H1 (cell line): ENCODE measurements around the gene COL10A1. TPM values are rescaled to one million over a fixed set of nuclear protein-coding genes. Genes with fewer than 3 reads are reported as not detected.

Experiments used
- CTCF ChIA-PET: fragments of 300-600 bp; sonication (Branson Sonifier 250); formaldehyde crosslinking; loops from one replicate; lab custom pipeline; 2021; ENCODE audit not compliant: partially characterized antibody; lab: Charles Lee
- POLR2A ChIA-PET: fragments of 300-600 bp; sonication (Branson Sonifier 250); formaldehyde crosslinking; loops from one replicate; lab custom pipeline; 2021; ENCODE audit warnings: inconsistent platforms; ENCODE audit not compliant: partially characterized antibody; lab: Charles Lee
- DNase-seq, 2 experiments: peaks; one replicate each; pipeline versions ENCODE4 v3.0.0 to v3.0.0-alpha.2; 2010 to 2022; ENCODE audit warnings: low spot score in 2 of 2, low read depth in 1 of 2, mixed read lengths in 1 of 2
- FAIRE-seq: peaks from 2 replicates; lab custom pipeline; 2011; peaks lifted over from hg19 to GRCh38; lab: Jason Lieb, UNC
- H2AFZ ChIP-seq: 2 replicates; pipeline ENCODE4 v1.8.1; 2012; ENCODE audit warnings: low read length, inconsistent platforms
- H2AK5ac ChIP-seq: 2 replicates; pipeline ENCODE4 v1.6.1; 2013; ENCODE audit warnings: low read depth, low read length
- H2BK120ac ChIP-seq: replicated peaks from 2 replicates; pipeline ENCODE3; 2013; ENCODE audit warnings: low read depth, low read length, inconsistent platforms
- H2BK12ac ChIP-seq: 2 replicates; pipeline ENCODE4 v1.6.1; 2013; ENCODE audit warnings: low read depth, low read length
- H2BK15ac ChIP-seq: 2 replicates; pipeline ENCODE4 v1.6.1; 2013; ENCODE audit warnings: low read length
- H2BK20ac ChIP-seq: 2 replicates; pipeline ENCODE4 v1.6.1; 2013; ENCODE audit warnings: low read length
- H2BK5ac ChIP-seq: 2 replicates; pipeline ENCODE4 v1.6.1; 2013; ENCODE audit warnings: low read depth, low read length
- H3K14ac ChIP-seq: 2 replicates; pipeline ENCODE4 v1.6.1; 2013; ENCODE audit warnings: inconsistent platforms; ENCODE audit not compliant: insufficient read length
- H3K18ac ChIP-seq: 2 replicates; pipeline ENCODE4 v1.6.1; 2013; ENCODE audit warnings: low read length; ENCODE audit errors: extremely low read depth
- H3K23ac ChIP-seq: 2 replicates; pipeline ENCODE4 v1.6.1; 2013; ENCODE audit warnings: inconsistent platforms; ENCODE audit not compliant: insufficient read length
- H3K23me2 ChIP-seq: 2 replicates; pipeline ENCODE4 v1.6.1; 2013; ENCODE audit warnings: low read depth, low read length
- H3K27ac ChIP-seq: 2 replicates; pipeline ENCODE4 v1.6.1; 2011; ENCODE audit warnings: low read depth, low read length, inconsistent platforms
- H3K27me3 ChIP-seq, 4 experiments: replicated peaks in 1 of 4; 1 replicate in 1 of 4; 2 replicates in 3 of 4; pipeline versions ENCODE4 v1.6.1 to v1.8.1; 2011 to 2013; ENCODE audit warnings: low read length in 3 of 4, mild to moderate bottlenecking in 3 of 4, inconsistent platforms in 2 of 4, mixed read lengths in 2 of 4, moderate library complexity in 1 of 4; ENCODE audit not compliant: control insufficient read depth in 3 of 4, insufficient read depth in 3 of 4; ENCODE audit errors: extremely low read depth in 1 of 4
- H3K36me3 ChIP-seq, 4 experiments: 2 replicates each; pipeline versions ENCODE4 v1.6.1 to v1.8.1; 2011 to 2013; ENCODE audit warnings: mild to moderate bottlenecking in 4 of 4, low read length in 3 of 4, moderate library complexity in 2 of 4, control low read depth in 1 of 4, inconsistent platforms in 1 of 4; ENCODE audit not compliant: insufficient read depth in 4 of 4, control insufficient read depth in 2 of 4
- H3K4ac ChIP-seq: replicated peaks from 2 replicates; pipeline ENCODE3; 2013; ENCODE audit warnings: low read length, low read depth, mixed read lengths, inconsistent platforms; ENCODE audit not compliant: insufficient read length
- H3K4me1 ChIP-seq, 4 experiments: replicated peaks in 1 of 4; 1 replicate in 1 of 4; 2 replicates in 3 of 4; pipeline versions ENCODE4 v1.6.1 to v1.8.1; 2011 to 2013; ENCODE audit warnings: low read length in 3 of 4, inconsistent platforms in 2 of 4, mixed read lengths in 1 of 4; ENCODE audit not compliant: insufficient read depth in 4 of 4, control insufficient read depth in 3 of 4
- H3K4me2 ChIP-seq, 2 experiments: 2 replicates each; pipeline versions ENCODE4 v1.6.1 to v1.8.1; 2011 to 2013; ENCODE audit warnings: low read depth in 2 of 2, low read length in 2 of 2, control low read depth in 1 of 2, inconsistent platforms in 1 of 2, mild to moderate bottlenecking in 1 of 2; ENCODE audit not compliant: insufficient read depth in 1 of 2
- H3K4me3 ChIP-seq, 4 experiments: fragments of 200-600, 300-600 bp in 1 of 4; sonication (generic), shearing (Covaris generic), sonication (Bioruptor Twin) in 1 of 4; 2 replicates each; pipeline versions ENCODE4 v1.5.1 to v1.8.1; 2011 to 2016; ENCODE audit warnings: low read length in 4 of 4, low read depth in 3 of 4, control low read depth in 2 of 4, inconsistent platforms in 2 of 4, mild to moderate bottlenecking in 2 of 4, mixed read lengths in 1 of 4, moderate library complexity in 1 of 4; ENCODE audit not compliant: insufficient read depth in 2 of 4; ENCODE audit errors: extremely low read depth in 1 of 4
- H3K56ac ChIP-seq: replicated peaks from 2 replicates; pipeline ENCODE3; 2013; ENCODE audit warnings: low read depth, mild to moderate bottlenecking, mixed read lengths, low read length, inconsistent platforms; ENCODE audit not compliant: insufficient read length
- H3K79me1 ChIP-seq: 2 replicates; pipeline ENCODE4 v1.6.1; 2013; ENCODE audit warnings: low read depth, low read length, control low read depth
- H3K79me2 ChIP-seq, 2 experiments: 2 replicates each; pipeline versions ENCODE4 v1.6.1 to v1.8.1; 2012 to 2013; ENCODE audit warnings: low read length in 2 of 2, mild to moderate bottlenecking in 2 of 2, inconsistent platforms in 1 of 2; ENCODE audit not compliant: insufficient read depth in 2 of 2, control insufficient read depth in 1 of 2
- H3K9ac ChIP-seq, 4 experiments: replicated peaks in 1 of 4; 1 replicate in 1 of 4; 2 replicates in 3 of 4; pipeline versions ENCODE4 v1.6.1 to v1.8.1; 2011 to 2013; ENCODE audit warnings: low read depth in 3 of 4, low read length in 3 of 4, control low read depth in 2 of 4, mild to moderate bottlenecking in 2 of 4, moderate library complexity in 2 of 4, inconsistent platforms in 1 of 4; ENCODE audit errors: extremely low read depth in 1 of 4
- H3K9me3 ChIP-seq, 2 experiments: 2 replicates each; pipeline versions ENCODE4 v1.6.1 to v1.8.1; 2012 to 2013; ENCODE audit warnings: mild to moderate bottlenecking in 2 of 2, moderate library complexity in 2 of 2, control low read depth in 1 of 2, inconsistent platforms in 1 of 2, low read depth in 1 of 2, low read length in 1 of 2, mixed read lengths in 1 of 2; ENCODE audit not compliant: insufficient read depth in 2 of 2
- H4K20me1 ChIP-seq, 2 experiments: replicated peaks in 1 of 2; 2 replicates each; pipeline versions ENCODE3 to v1.8.1; 2011 to 2013; ENCODE audit warnings: inconsistent platforms in 2 of 2, low read length in 2 of 2, mild to moderate bottlenecking in 1 of 2; ENCODE audit not compliant: insufficient read depth in 2 of 2, control insufficient read depth in 1 of 2
- H4K5ac ChIP-seq: 2 replicates; pipeline ENCODE4 v1.6.1; 2013; ENCODE audit warnings: low read length, low read depth, mixed read lengths, inconsistent platforms; ENCODE audit not compliant: insufficient read length
- H4K8ac ChIP-seq: 2 replicates; pipeline ENCODE4 v1.8.0; 2013; ENCODE audit warnings: mild to moderate bottlenecking, moderate library complexity, low read length, inconsistent platforms; ENCODE audit not compliant: insufficient read depth; ENCODE audit errors: extremely low read depth
- H4K91ac ChIP-seq: replicated peaks from 2 replicates; pipeline ENCODE3; 2013; ENCODE audit warnings: low read length, mixed read lengths, inconsistent platforms; ENCODE audit not compliant: insufficient read length
- ASH2L ChIP-seq: fragments of 200-600, 300-600 bp; sonication (generic); IDR thresholded peaks from one replicate; pipeline ENCODE4 v1.7.1; 2017; ENCODE audit warnings: low read length
- CBX5 ChIP-seq: fragments of 300-800, 300-1000 bp; sonication (generic); IDR thresholded peaks from 2 replicates; pipeline ENCODE4 v1.7.1; 2016; ENCODE audit warnings: antibody characterized with exemption, low read length, low read depth
- CBX8 ChIP-seq: fragments of 300-800, 300-1000 bp; sonication (generic); IDR thresholded peaks from 2 replicates; pipeline ENCODE4 v1.7.1; 2016; ENCODE audit warnings: low read depth, low read length, borderline replicate concordance
- EGR1 ChIP-seq: IDR thresholded peaks from 2 replicates; pipeline ENCODE4 v1.6.1; 2011; ENCODE audit warnings: low read depth, low read length, borderline replicate concordance
- HDAC2 ChIP-seq, 2 experiments: fragments of 300-600 bp in 1 of 2; sonication (generic) in 1 of 2; IDR thresholded peaks; 2 replicates each; pipeline ENCODE4 v1.6.1; 2011 to 2012; ENCODE audit warnings: low read depth in 2 of 2, low read length in 2 of 2, mild to moderate bottlenecking in 2 of 2, moderate library complexity in 2 of 2, borderline replicate concordance in 1 of 2, inconsistent platforms in 1 of 2
- HDAC6 ChIP-seq: IDR thresholded peaks from one replicate; pipeline ENCODE4 v1.7.1; 2012; ENCODE audit warnings: low read depth, mild to moderate bottlenecking, inconsistent platforms, low read length, moderate library complexity
- JUND ChIP-seq: IDR thresholded peaks from 2 replicates; pipeline ENCODE4 v1.6.1; 2011; ENCODE audit warnings: mild to moderate bottlenecking, improper control_type of control experiment, low read length
- POLR2A ChIP-seq, 2 experiments: IDR thresholded peaks; 1 replicate in 1 of 2; 2 replicates in 1 of 2; pipeline ENCODE4 v1.6.1; 2011; ENCODE audit warnings: low read depth in 2 of 2, low read length in 2 of 2, mild to moderate bottlenecking in 2 of 2; ENCODE audit errors: control extremely low read depth in 1 of 2
- RAD21 ChIP-seq, 2 experiments: IDR thresholded peaks in 1 of 2; conservative IDR thresholded peaks in 1 of 2; 2 replicates each; pipeline ENCODE4 v1.6.1; 2011; ENCODE audit warnings: low read depth in 2 of 2, low read length in 2 of 2, improper control_type of control experiment in 1 of 2, inconsistent platforms in 1 of 2, mild to moderate bottlenecking in 1 of 2, moderate library complexity in 1 of 2
- RNF2 ChIP-seq: fragments of 200-900, 300-1000 bp; sonication (generic); IDR thresholded peaks from 2 replicates; pipeline ENCODE4 v1.7.1; 2016; ENCODE audit warnings: borderline replicate concordance, low read depth, mild to moderate bottlenecking, antibody characterized with exemption, low read length; ENCODE audit not compliant: poor library complexity, severe bottlenecking; ENCODE audit errors: missing control alignments
- RXRA ChIP-seq: IDR thresholded peaks from 2 replicates; pipeline ENCODE4 v1.6.1; 2011; ENCODE audit warnings: low read depth, mild to moderate bottlenecking, low read length, moderate library complexity; ENCODE audit not compliant: insufficient read depth
- WGBS, 2 experiments: shearing (Covaris generic) in 1 of 2; methylation state at CpG; one replicate each; pipeline versions ENCODE4 v1.1.6 to v1.1.7; 2013 to 2015; ENCODE audit warnings: low lambda C conversion rate in 2 of 2, mixed read lengths in 2 of 2, inconsistent platforms in 1 of 2, low coverage in 1 of 2, missing lambda C conversion rate in 1 of 2; ENCODE audit not compliant: insufficient replicate concordance in 2 of 2, insufficient coverage in 1 of 2, insufficient read length in 1 of 2; ENCODE audit errors: extremely low coverage in 1 of 2, missing lambda C conversion rate in 1 of 2; 5-methylcytosine and 5-hydroxymethylcytosine counted together
- polyA plus RNA-seq, 7 experiments: library from polyadenylated mRNA; depleted of rRNA in 3 of 7; stranded (reverse) in 5 of 7; unstranded in 2 of 7; fragments of >200 nt in 5 of 7; fragments of 200-250 nt in 2 of 7; gene quantifications; 1 replicate in 5 of 7; 2 replicates in 1 of 7; 4 replicates in 1 of 7; pipeline versions ENCODE4 v1.2.1 to v1.2.3, GENCODE V29; 2011 to 2013; ENCODE audit warnings: missing spikeins in 2 of 7, mixed read lengths in 2 of 7
- total RNA-seq: library from RNA; stranded (reverse); fragmentation: NEBNext Ultra II Directional; extraction: Animal tissue kit (Norgen Biotek cat#: 25700); gene quantifications from 2 replicates; pipeline ENCODE4 v1.2.1, GENCODE V29; 2021
- TF ChIP-seq, protein P1 (sequence below): IDR thresholded peaks from 2 replicates; pipeline ENCODE4 v1.6.1; 2011; ENCODE audit warnings: low read depth, mild to moderate bottlenecking, low read length; ENCODE audit not compliant: insufficient read depth
- TF ChIP-seq, protein P2 (sequence below): IDR thresholded peaks from 2 replicates; pipeline ENCODE4 v1.6.1; 2012; ENCODE audit warnings: inconsistent platforms

The COL10A1 gene
- total and polyA plus RNA-seq, 2 of the 8 experiments (the other 6 are each of a cell fraction or from before 2014, with no cell fraction given), result not detected

DNA sequence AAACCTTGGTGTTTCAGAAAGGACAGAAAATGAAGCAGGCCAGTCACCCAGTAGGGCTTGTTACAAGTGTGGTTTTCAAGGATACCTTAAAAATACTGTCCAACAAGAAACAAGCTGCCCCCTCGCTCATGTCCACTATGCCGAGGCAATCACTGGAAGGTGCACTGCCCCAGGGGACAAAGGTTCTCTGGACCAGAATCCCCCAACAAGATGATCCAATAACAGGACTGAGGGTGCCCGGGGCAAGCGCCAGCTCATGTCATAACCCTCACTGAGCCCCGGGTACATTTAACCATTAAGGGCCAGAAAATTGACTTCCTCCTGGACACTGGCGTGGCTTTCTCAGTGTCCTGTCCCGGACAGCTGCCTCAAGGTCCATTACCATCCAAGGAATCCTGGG, 31.9 kb downstream of the COL10A1 start:
- no peak overlapping the region for H3K14ac ChIP-seq
- no peak overlapping the region for H4K8ac ChIP-seq
- FAIRE-seq, result no peak
- H4K5ac ChIP-seq, result no peak overlapping the region
- H4K20me1 ChIP-seq, result no peaks in the 10 kb centered on the region
- H2BK15ac ChIP-seq, result no peak overlapping the region
- H3K9me3 ChIP-seq, result peaks cover 13 to 16% of the 10 kb centered on the region in 2 experiments; a peak in 3 of 4 replicates
- no peak overlapping the region for H2BK20ac ChIP-seq
- H4K91ac ChIP-seq, result no peak overlapping the region
- 97% methylated on average over 7 of the region's 7 CpGs; no CpG with 5 or more reads in 1 of the 2 experiments for WGBS, 2 experiments
- H3K18ac ChIP-seq, result no peak overlapping the region
- H3K4me3 ChIP-seq, result no peak overlapping the region
- H3K79me2 ChIP-seq, result no peaks in the 10 kb centered on the region
- H3K79me1 ChIP-seq, result no peaks in the 10 kb centered on the region
- peaks cover 0 to 5% (median 2%) of the 10 kb centered on the region in 4 experiments; a peak in 3 of 7 replicates for H3K4me1 ChIP-seq
- POLR2A ChIA-PET, result no interaction called here
- H3K27me3 ChIP-seq, result no peaks in the 10 kb centered on the region
- H3K4ac ChIP-seq, result no peak overlapping the region
- no peak overlapping the region for H2BK120ac ChIP-seq
- no peak overlapping the region for H2BK12ac ChIP-seq
- CTCF ChIA-PET, result interaction anchor here (1.3 kb wide), 1 partner anchor 85 kb away, joined by 3 read pairs; no protein-coding TSS in a partner anchor
- H3K56ac ChIP-seq, result no peak overlapping the region
- H3K27ac ChIP-seq, result no peak overlapping the region
- no peak overlapping the region for H3K9ac ChIP-seq
- no peak overlapping the region for H3K4me2 ChIP-seq
- H3K23ac ChIP-seq, result no peak overlapping the region
- H2AFZ ChIP-seq, result no peak overlapping the region
- peaks cover 0 to 4% (median 0%) of the 10 kb centered on the region in 4 experiments; a peak in 2 of 8 replicates for H3K36me3 ChIP-seq
- no peak overlapping the region for H2BK5ac ChIP-seq
- DNase-seq, result no peak
- H3K23me2 ChIP-seq, result no peaks in the 10 kb centered on the region
- H2AK5ac ChIP-seq, result no peak overlapping the region
- TF ChIP-seq CBX8, result no peak
- TF ChIP-seq HDAC6, result no peak
- no peak for TF ChIP-seq HDAC2 (IDR thresholded peaks at IDR 0.05; ENCODE audit: borderline replicate concordance in 1 of 2, low read depth in 2 of 2, low read length in 2 of 2)
- no peak for TF ChIP-seq ASH2L
- TF ChIP-seq, protein P1, sequence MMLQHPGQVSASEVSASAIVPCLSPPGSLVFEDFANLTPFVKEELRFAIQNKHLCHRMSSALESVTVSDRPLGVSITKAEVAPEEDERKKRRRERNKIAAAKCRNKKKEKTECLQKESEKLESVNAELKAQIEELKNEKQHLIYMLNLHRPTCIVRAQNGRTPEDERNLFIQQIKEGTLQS, result no peak
- no peak for TF ChIP-seq POLR2A (IDR thresholded peaks at IDR 0.05; ENCODE audit: control extremely low read depth in 1 of 2, low read depth in 2 of 2, low read length in 2 of 2)
- TF ChIP-seq RXRA, result no peak
- no peak for TF ChIP-seq EGR1
- TF ChIP-seq CBX5, result no peak
- no peak for TF ChIP-seq JUND
- TF ChIP-seq, protein P2, sequence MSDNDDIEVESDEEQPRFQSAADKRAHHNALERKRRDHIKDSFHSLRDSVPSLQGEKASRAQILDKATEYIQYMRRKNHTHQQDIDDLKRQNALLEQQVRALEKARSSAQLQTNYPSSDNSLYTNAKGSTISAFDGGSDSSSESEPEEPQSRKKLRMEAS, result no peak
- no peak for TF ChIP-seq RNF2
- no peak for TF ChIP-seq RAD21 (IDR thresholded peaks at IDR 0.05 in 1 of 2, conservative IDR thresholded peaks at IDR 0.05 in 1 of 2; ENCODE audit: low read depth in 2 of 2, low read length in 2 of 2)
